ENCODE measurements around the gene C3orf18.
A peak's percentile ranks its signal among the peaks of the same experiment; 100 is the strongest.

- TF ChIP-seq MXI1 (IDR thresholded peaks at IDR 0.05; ENCODE audit: low read depth, low read length) (no peak), ZNF561 (CRISPR knock-in tag; conservative IDR thresholded peaks at IDR 0.05) (no peak), RCOR1 (IDR thresholded peaks at IDR 0.05; ENCODE audit: borderline replicate concordance in 1 of 2, low read depth in 2 of 2, low read length in 2 of 2) (no peak), LCOR (CRISPR knock-in tag; IDR thresholded peaks at IDR 0.05) (no peak), POLR2AphosphoS5 (IDR thresholded peaks at IDR 0.05; ENCODE audit: control insufficient read depth, insufficient read depth, low read depth, low read length) (0 out of 2 replicates have a peak, but pooled peaks have one; percentile 18)
These were observed 36.6 kb upstream of the C3orf18 start for GRCh38 chr3:50604110-50604621.
